ENCODE measurements around the gene SMIM27.

DNA sequence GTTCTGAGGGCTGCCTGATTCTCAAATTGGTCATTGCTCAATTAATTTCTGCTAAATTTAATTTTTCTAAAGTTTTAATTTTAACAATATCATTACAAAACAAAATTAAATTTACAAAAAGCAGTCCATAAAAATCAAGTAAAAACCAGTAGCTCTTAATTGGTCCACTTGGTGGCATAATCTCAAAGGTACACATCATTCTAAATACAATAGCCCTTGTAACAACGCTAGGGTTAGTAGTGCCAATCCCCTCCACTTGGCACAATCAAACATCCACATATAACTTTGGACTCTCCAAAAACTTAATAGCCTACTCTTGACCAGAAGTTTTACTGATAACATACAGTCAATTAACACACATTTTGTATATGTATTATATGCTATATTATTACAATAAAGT, 22.7 kb downstream of the SMIM27 start:
- TF ChIP-seq, protein P1, sequence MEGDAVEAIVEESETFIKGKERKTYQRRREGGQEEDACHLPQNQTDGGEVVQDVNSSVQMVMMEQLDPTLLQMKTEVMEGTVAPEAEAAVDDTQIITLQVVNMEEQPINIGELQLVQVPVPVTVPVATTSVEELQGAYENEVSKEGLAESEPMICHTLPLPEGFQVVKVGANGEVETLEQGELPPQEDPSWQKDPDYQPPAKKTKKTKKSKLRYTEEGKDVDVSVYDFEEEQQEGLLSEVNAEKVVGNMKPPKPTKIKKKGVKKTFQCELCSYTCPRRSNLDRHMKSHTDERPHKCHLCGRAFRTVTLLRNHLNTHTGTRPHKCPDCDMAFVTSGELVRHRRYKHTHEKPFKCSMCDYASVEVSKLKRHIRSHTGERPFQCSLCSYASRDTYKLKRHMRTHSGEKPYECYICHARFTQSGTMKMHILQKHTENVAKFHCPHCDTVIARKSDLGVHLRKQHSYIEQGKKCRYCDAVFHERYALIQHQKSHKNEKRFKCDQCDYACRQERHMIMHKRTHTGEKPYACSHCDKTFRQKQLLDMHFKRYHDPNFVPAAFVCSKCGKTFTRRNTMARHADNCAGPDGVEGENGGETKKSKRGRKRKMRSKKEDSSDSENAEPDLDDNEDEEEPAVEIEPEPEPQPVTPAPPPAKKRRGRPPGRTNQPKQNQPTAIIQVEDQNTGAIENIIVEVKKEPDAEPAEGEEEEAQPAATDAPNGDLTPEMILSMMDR (IDR thresholded peaks at IDR 0.05; ENCODE audit: poor library complexity, severe bottlenecking) = no peak
- TF ChIP-seq EZH2 (IDR thresholded peaks at IDR 0.05; ENCODE audit: borderline replicate concordance, insufficient read depth, low read length, poor library complexity, severe bottlenecking) (no peak), RAD21 (conservative IDR thresholded peaks at IDR 0.05) (no peak), EP300 (conservative IDR thresholded peaks at IDR 0.05; ENCODE audit: poor library complexity, severe bottlenecking) (no peak), TAF1 (IDR thresholded peaks at IDR 0.05; ENCODE audit: low read depth) (no peak), SMC3 (conservative IDR thresholded peaks at IDR 0.05; ENCODE audit: poor library complexity) (no peak), POLR2AphosphoS5 (IDR thresholded peaks at IDR 0.05) (no peak)
- TF ChIP-seq, protein P2, sequence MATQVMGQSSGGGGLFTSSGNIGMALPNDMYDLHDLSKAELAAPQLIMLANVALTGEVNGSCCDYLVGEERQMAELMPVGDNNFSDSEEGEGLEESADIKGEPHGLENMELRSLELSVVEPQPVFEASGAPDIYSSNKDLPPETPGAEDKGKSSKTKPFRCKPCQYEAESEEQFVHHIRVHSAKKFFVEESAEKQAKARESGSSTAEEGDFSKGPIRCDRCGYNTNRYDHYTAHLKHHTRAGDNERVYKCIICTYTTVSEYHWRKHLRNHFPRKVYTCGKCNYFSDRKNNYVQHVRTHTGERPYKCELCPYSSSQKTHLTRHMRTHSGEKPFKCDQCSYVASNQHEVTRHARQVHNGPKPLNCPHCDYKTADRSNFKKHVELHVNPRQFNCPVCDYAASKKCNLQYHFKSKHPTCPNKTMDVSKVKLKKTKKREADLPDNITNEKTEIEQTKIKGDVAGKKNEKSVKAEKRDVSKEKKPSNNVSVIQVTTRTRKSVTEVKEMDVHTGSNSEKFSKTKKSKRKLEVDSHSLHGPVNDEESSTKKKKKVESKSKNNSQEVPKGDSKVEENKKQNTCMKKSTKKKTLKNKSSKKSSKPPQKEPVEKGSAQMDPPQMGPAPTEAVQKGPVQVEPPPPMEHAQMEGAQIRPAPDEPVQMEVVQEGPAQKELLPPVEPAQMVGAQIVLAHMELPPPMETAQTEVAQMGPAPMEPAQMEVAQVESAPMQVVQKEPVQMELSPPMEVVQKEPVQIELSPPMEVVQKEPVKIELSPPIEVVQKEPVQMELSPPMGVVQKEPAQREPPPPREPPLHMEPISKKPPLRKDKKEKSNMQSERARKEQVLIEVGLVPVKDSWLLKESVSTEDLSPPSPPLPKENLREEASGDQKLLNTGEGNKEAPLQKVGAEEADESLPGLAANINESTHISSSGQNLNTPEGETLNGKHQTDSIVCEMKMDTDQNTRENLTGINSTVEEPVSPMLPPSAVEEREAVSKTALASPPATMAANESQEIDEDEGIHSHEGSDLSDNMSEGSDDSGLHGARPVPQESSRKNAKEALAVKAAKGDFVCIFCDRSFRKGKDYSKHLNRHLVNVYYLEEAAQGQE (IDR thresholded peaks at IDR 0.05; ENCODE audit: borderline replicate concordance) = no peak

Measured in neural cell (in vitro differentiated cells).